Chondrocyte (in vitro differentiated cells): ENCODE measurements around the gene VAPA. TPM values are rescaled to one million over a fixed set of nuclear protein-coding genes. Genes with fewer than 3 reads are reported as not detected.

ENCODE experiments used
- DNase-seq: peaks from one replicate; pipeline ENCODE4 v3.0.0; 2021; ENCODE audit warnings: mixed read lengths, low spot score
- H3K27ac Mint-ChIP-seq: one replicate; pipeline ENCODE4 v1.8.0; 2021; ENCODE audit warnings: mild to moderate bottlenecking, moderate library complexity, mixed read lengths; ENCODE audit not compliant: unreplicated experiment
- H3K27me3 Mint-ChIP-seq: 2 replicates; pipeline ENCODE4 v1.8.0; 2021; ENCODE audit warnings: low read depth, mixed read lengths
- H3K36me3 Mint-ChIP-seq: 2 replicates; pipeline ENCODE4 v1.8.0; 2021; ENCODE audit warnings: low read depth, mixed read lengths
- H3K4me1 Mint-ChIP-seq: 2 replicates; pipeline ENCODE4 v1.8.0; 2021; ENCODE audit warnings: low read depth, mild to moderate bottlenecking, mixed read lengths
- H3K4me3 Mint-ChIP-seq: one replicate; pipeline ENCODE4 v1.8.0; 2021; ENCODE audit warnings: mild to moderate bottlenecking, moderate library complexity, mixed read lengths; ENCODE audit not compliant: unreplicated experiment
- H3K9me3 Mint-ChIP-seq: 2 replicates; pipeline ENCODE4 v1.8.0; 2021; ENCODE audit warnings: low read depth, mixed read lengths
- CTCF ChIP-seq: fragments of 200-600 bp; sonication (generic); IDR thresholded peaks from 2 replicates; pipeline ENCODE4 v1.5.0; 2021; ENCODE audit warnings: antibody characterized with exemption, mild to moderate bottlenecking, moderate library complexity
- long read RNA-seq: library from polyadenylated mRNA; stranded (forward); transcript quantifications from one replicate; pipeline ENCODE4 v2.0.0, GENCODE V29; 2021
- total RNA-seq: library from RNA; stranded (reverse); gene quantifications from 3 replicates; pipeline ENCODE4 v1.2.1, GENCODE V29; 2021

Gene VAPA
- total RNA-seq, result 125 to 143 TPM (median 141 TPM) in 3 replicates
- long read RNA-seq, full-length matches to known transcripts, result 263 of 269 reads
- long read RNA-seq, partial matches to known transcripts, result 2 of 269 reads
- long read RNA-seq, other reads (novel, unspliced or antisense), result 4 of 269 reads

DNA sequence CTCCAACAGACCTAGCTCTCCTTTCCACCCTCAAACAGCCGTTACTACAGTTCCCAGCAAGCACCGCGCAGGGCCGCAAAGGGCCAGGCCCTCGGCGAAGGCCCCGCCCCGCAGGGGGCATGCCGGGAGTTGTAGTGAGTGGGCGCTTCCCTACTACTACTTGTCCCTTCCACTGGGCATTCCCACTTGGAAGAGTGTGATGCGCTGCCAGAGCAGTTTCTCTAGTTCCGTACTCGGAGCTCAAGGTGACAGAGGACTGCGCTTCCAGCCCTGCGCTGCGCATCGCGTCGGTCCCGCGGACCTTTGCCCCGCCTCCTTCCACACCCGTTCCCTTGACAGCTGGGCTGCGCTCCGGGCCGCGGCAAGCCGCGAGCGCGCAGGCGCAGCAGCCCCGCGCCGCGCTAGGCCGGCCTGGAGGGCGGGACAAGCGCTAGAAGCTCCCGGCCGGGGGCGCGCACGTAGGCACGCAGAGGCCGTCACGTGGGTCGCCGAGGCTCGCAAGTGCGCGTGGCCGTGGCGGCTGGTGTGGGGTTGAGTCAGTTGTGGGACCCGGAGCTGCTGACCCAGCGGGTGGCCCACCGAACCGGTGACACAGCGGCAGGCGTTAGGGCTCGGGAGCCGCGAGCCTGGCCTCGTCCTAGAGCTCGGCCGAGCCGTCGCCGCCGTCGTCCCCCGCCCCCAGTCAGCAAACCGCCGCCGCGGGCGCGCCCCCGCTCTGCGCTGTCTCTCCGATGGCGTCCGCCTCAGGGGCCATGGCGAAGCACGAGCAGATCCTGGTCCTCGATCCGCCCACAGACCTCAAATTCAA, at the start of gene VAPA:
Gene VAPA, plus strand, starts transcription at position 491 of the 808 bp plus-strand sequence. Its CDS starts 241 bp downstream, at position 732.
- Mint-ChIP-seq H3K27ac (peak within 1 kb of the TSS; percentile 95), H3K9me3 (no peaks in the 10 kb centered on the region), H3K4me3 (peak within 1 kb of the TSS; percentile 86), H3K36me3 (no peaks in the 10 kb centered on the region), H3K4me1 (peaks cover 26% of the 10 kb centered on the region), H3K27me3 (peaks cover 2% of the 10 kb centered on the region)
- TF ChIP-seq CTCF, result no peak
- DNase-seq, result peak; percentile 99

- no peak overlapping the region for H3K27ac Mint-ChIP-seq
- peaks cover 16% of the 10 kb centered on the region for H3K4me1 Mint-ChIP-seq
- no peak for TF ChIP-seq CTCF
- no peak overlapping the region for H3K4me3 Mint-ChIP-seq
- H3K27me3 Mint-ChIP-seq, result no peaks in the 10 kb centered on the region
- DNase-seq, result no peak
- peaks cover 13% of the 10 kb centered on the region for H3K9me3 Mint-ChIP-seq
- peaks cover 10% of the 10 kb centered on the region for H3K36me3 Mint-ChIP-seq
Observed at GRCh38 chr18:9865764-9866490, 47.9 kb upstream of the VAPA start.

DNA sequence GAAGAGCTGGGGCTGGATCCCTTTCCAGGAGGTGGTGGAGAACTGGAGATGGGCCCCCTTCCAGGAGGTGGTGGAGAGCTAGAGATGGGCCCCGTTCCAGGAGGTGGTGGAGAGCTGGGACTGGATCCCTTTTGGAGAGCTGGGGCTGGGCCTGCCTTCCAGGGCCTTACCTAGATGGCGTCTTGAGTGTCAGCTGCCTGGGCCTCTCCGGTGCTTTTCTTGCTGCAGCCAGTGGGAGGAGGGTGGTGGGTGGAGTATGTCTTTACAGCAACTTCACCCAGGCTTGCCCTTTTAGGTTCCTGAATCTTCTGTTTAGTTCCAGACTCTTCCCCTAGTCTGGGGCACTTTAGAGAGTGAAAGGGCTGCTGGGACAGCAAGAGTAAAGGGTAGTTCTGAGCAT, 47.2 kb upstream of the VAPA start:
- Mint-ChIP-seq H3K4me1 (peaks cover 20% of the 10 kb centered on the region), H3K27ac (no peak overlapping the region), H3K36me3 (peaks cover 9% of the 10 kb centered on the region), H3K4me3 (no peak overlapping the region), H3K9me3 (peaks cover 13% of the 10 kb centered on the region), H3K27me3 (no peaks in the 10 kb centered on the region)
- no peak for DNase-seq
- no peak for TF ChIP-seq CTCF

DNA sequence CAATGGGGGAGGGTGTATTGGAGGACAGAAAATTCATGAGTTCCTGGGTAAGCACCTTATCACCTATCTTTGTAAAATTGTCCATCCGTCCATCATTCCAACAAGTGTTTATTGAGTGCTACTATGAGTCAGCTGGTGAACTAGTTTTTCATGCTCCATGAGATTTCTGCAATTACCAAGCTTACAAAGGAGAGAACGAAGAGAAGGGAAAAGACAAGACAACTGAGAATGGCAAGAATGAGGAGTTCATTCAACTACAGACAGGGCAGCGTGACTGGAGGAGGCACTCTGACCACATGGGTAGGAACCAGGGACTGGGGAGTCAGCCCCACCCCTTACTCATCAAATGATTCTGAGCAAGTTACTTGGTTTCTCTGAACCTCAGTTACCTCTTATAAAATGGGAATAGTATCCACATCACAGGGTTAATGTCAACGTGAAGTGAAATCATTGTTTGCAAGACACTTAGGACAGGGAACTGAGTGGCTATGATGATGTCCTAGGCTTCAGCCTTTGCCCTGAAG, 46.7 kb upstream of the VAPA start:
- Mint-ChIP-seq H3K27ac (no peak overlapping the region), H3K27me3 (no peaks in the 10 kb centered on the region), H3K4me3 (no peak overlapping the region), H3K9me3 (peaks cover 13% of the 10 kb centered on the region), H3K4me1 (peaks cover 20% of the 10 kb centered on the region), H3K36me3 (peaks cover 9% of the 10 kb centered on the region)
- no peak for TF ChIP-seq CTCF
- no peak for DNase-seq
